Measurements from ENCODE around the gene RIT2. TPM values are rescaled to one million over a fixed set of nuclear protein-coding genes. Genes with fewer than 3 reads are reported as not detected.

RIT2 gene
- total and polyA plus RNA-seq, 2 of the 4 experiments (the other 2 are of a cell fraction) = not detected

DNA sequence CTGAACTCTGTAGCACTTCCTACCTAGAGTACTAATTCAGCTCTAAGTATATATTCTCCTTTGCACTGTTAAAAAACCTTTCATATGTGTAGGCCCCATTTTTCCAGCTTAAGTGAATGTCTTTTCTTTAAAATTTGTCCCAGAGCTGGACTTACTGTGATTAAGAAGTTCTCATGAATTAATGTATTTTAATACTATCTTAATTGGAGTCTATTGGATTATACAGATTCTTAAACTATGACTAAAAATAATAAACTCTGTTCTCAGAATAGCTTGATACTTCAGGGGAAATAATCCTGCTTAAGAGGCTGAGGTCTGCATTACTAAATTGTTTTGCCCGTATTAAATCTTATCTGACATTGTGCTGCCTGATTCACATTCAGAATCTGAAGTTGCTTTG lies 223.3 kb downstream of the RIT2 start:
- in situ Hi-C loops (cut with MboI; ENCODE audit: low sequenced_read_pairs) (no loop called here), dilution Hi-C loops (cut with HindIII; ENCODE audit: low sequenced_read_pairs, unreplicated experiment) (no loop called here), intact Hi-C loops (cut with micrococcal nuclease) (no loop called here)
- Histone ChIP-seq H3K18ac (ENCODE audit: low read depth, low read length) (no peak overlapping the region), H2BK5ac (ENCODE audit: low read depth, low read length, poor library complexity, severe bottlenecking) (no peak overlapping the region), H3K27me3 (ENCODE audit: control insufficient read depth, insufficient read depth, low read length) (no peaks in the 10 kb centered on the region), H3K79me1 (ENCODE audit: low read depth in 1 of 2, low read length in 2 of 2) (no peaks in the 10 kb centered on the region), H3K9me3 (ENCODE audit: control insufficient read depth, insufficient read depth, low read length) (no peaks in the 10 kb centered on the region), H2BK15ac (ENCODE audit: low read depth, low read length) (no peak overlapping the region), H2BK20ac (ENCODE audit: low read depth, low read length) (no peak overlapping the region), H3K27ac (ENCODE audit: insufficient read depth, low read length) (no peak overlapping the region), H2AK5ac (ENCODE audit: low read depth, low read length) (no peak overlapping the region), H3K36me3 (ENCODE audit: control insufficient read depth, insufficient read depth, low read length) (no peaks in the 10 kb centered on the region), H4K8ac (ENCODE audit: low read depth in 2 of 2, low read length in 2 of 2) (no peak overlapping the region), H2AK9ac (replicated peaks; ENCODE audit: low read depth, low read length, poor library complexity) (no peak overlapping the region), H4K20me1 (ENCODE audit: insufficient read depth, low read length) (no peaks in the 10 kb centered on the region), H4K91ac (ENCODE audit: insufficient read depth, low read depth, low read length) (no peak overlapping the region), H3K4me2 (ENCODE audit: low read depth, low read length) (no peak overlapping the region), H4K5ac (ENCODE audit: low read depth, low read length) (no peak overlapping the region), H3K9ac (ENCODE audit: low read depth, low read length) (no peak overlapping the region), H3K56ac (ENCODE audit: extremely low read depth, insufficient read depth, low read length) (no peak overlapping the region), H2BK120ac (ENCODE audit: low read depth, low read length) (no peak overlapping the region), H3K14ac (replicated peaks; ENCODE audit: low read depth, low read length) (no peak overlapping the region), H3K9me1 (ENCODE audit: insufficient read depth, low read length) (no peaks in the 10 kb centered on the region), H3K4ac (ENCODE audit: low read depth, low read length) (no peak overlapping the region), H2AFZ (replicated peaks; ENCODE audit: low read length, poor library complexity) (no peak overlapping the region), H3K4me3 (ENCODE audit: insufficient read depth, low read depth, low read length) (no peak overlapping the region), H3K23ac (ENCODE audit: low read depth, low read length) (no peak overlapping the region), H3K4me1 (ENCODE audit: control insufficient read depth, insufficient read depth, low read length) (no peaks in the 10 kb centered on the region)
- ATAC-seq (ENCODE audit: low read depth) (no peak), DNase-seq (no peak)
- no TSS peak for BruUV-seq (replicated peaks)
- POLR2A ChIA-PET (ENCODE audit: unreplicated experiment) = no interaction called here
- CTCF ChIA-PET = no interaction called here
- TF ChIP-seq, protein P1, sequence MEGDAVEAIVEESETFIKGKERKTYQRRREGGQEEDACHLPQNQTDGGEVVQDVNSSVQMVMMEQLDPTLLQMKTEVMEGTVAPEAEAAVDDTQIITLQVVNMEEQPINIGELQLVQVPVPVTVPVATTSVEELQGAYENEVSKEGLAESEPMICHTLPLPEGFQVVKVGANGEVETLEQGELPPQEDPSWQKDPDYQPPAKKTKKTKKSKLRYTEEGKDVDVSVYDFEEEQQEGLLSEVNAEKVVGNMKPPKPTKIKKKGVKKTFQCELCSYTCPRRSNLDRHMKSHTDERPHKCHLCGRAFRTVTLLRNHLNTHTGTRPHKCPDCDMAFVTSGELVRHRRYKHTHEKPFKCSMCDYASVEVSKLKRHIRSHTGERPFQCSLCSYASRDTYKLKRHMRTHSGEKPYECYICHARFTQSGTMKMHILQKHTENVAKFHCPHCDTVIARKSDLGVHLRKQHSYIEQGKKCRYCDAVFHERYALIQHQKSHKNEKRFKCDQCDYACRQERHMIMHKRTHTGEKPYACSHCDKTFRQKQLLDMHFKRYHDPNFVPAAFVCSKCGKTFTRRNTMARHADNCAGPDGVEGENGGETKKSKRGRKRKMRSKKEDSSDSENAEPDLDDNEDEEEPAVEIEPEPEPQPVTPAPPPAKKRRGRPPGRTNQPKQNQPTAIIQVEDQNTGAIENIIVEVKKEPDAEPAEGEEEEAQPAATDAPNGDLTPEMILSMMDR (conservative IDR thresholded peaks at IDR 0.05; ENCODE audit: low read depth, low read length) = no peak
- TF ChIP-seq BHLHE40 (IDR thresholded peaks at IDR 0.05; ENCODE audit: low read depth, low read length) (no peak), MXI1 (IDR thresholded peaks at IDR 0.05; ENCODE audit: borderline replicate concordance, low read depth, low read length) (no peak), CEBPB (IDR thresholded peaks at IDR 0.05; ENCODE audit: low read depth, low read length) (no peak), RFX5 (IDR thresholded peaks at IDR 0.05; ENCODE audit: low read depth, low read length) (no peak), MAFK (IDR thresholded peaks at IDR 0.05; ENCODE audit: low read depth, low read length) (no peak)
- 0% methylated on average over 1 of the region's 1 CpG; no CpG with 5 or more reads in 1 of the 2 experiments for WGBS, 2 experiments (ENCODE audit: extremely low coverage in 2 of 2, insufficient read length in 1 of 2)
